SH-SY5Y (cell line): ENCODE results near the gene KLK3.

Experiments used
- GATA2 ChIP-seq: IDR thresholded peaks from 2 replicates; pipeline ENCODE4 v1.6.1; 2011; ENCODE audit warnings: mild to moderate bottlenecking, low read depth, low read length
- GATA3 ChIP-seq: IDR thresholded peaks from 2 replicates; pipeline ENCODE4 v1.6.1; 2011; ENCODE audit warnings: low read depth, mild to moderate bottlenecking, low read length, moderate library complexity

DNA sequence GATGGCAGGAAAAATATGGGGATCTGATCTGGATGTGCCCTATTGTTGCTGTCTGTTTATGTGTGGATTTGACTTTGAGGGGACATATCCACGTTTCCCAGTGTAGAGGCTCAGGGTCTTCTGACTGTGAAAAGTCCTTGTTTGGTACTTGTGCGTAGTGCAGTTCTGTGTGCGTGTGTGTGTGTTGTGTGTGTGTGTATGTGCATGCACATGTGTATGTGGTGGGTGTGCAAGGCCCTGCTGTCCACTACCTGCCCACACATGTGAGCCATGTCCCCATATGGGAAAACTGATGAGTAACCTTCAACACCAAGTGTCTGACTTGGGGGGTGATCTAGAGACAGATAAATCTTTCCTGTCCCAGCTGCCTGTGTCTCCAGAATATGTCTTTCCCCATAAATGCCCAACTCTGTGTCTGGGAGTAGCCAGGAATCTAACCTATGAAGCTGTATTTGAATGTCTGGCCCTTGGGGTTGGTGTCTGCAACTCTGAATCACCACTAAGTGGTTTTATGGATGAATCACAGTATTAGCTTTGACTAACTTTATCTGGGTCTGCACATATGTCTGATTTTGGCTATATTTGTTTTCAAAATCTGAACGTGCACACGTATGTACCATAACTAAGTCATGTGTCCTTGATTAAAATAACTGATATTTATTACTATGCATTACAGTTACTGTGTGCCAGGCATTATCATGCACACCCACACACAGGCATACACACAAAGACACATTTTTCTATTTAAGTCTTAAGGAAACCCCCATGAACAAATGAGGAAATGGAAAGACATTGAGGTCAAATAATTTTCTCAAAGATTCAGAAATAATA lies 35.9 kb downstream of the KLK3 start:
- TF ChIP-seq GATA2 (no peak), GATA3 (no peak)
